Activated T-helper 1 cell treated with anti-CD3 and anti-CD28 coated beads, Interleukin-2, amount 50 U/mL, for 16 hours (primary cell): ENCODE results near the gene LIPA.

ENCODE experiments used
- DNase-seq, 2 donors: peaks; one replicate each; pipeline ENCODE4 v3.0.0-alpha.2; 2020; ENCODE audit warnings: low read depth in 1 of 2, low spot score in 1 of 2

Gene LIPA

DNA sequence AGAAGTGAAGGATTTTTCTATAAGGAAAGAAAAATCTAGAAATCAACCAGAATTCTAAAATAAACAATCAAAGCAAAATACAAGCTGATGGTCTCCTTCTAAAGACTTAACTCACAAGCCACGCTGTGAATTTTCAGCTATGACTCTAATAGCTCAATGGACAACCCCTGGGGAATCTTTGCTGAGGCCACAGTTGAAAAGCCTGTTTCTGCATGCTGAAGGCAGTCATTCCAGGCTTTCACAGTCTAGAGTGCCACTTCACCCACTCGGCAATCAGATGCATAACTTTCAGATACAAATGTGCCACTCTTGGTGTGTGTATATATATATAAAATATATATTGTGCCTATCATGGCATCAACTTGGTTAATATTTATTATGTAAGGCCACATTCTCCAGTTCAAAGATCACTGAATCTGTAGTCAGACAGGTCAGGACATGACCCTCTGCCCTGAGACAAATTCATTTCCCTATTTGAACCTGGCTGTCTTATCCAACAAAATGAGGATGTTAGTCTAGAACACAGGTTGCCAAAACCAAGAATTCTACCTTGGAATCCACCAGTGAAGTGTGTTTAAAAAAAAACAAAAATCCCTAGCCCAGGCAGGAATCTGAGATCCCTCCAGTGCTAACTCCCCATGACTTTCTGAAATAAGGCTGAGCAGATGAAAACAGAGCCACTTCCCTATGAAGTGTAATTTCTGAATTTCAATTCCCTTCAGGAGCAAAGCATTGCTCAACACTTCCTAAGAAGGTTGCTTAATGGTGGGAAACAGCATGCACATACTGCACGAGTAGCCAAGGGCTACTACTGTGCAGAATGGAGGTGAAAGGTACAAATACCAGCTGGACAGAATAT lies 9.9 kb downstream of the LIPA start:
- DNase-seq: no peak

DNA sequence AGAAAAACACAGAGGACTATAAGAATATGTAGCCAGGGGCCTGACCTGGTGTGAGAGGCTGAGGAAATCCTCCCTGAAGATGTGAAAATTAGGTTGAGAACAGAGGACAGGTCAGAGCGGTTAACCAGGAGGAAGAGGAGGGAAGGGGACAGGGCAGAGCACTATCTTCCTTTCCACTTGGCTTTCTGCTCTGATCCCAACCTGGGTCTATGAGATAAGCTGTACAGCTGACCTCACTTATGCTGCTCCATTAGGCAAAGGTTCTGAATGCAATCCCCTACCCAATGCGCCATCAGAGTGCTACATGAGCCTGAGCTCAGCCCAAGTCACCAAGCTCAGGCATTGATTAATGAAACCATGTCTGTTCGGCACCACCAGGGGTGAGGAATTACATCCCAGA lies 10.5 kb downstream of the LIPA start:
- no peak for DNase-seq

DNA sequence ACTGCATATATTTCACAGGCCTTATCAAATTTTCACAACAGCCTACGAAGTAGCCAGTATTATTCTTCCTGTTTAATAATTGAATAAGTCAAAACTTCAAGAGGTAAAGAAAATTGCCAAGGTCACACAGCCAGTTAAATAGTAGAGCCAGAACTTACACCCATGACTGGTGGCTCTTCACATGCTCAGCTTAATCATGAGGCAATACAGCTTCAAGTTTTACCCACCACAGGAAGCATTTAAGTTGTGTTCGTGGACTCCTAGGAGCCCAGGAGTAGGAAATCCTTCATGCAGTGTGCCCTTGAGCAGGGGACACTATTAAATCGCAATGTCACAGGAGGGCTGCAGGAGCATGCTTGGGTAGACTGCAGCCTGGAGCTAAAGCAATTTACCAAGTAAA lies 11.1 kb downstream of the LIPA start:
- DNase-seq: no peak

DNA sequence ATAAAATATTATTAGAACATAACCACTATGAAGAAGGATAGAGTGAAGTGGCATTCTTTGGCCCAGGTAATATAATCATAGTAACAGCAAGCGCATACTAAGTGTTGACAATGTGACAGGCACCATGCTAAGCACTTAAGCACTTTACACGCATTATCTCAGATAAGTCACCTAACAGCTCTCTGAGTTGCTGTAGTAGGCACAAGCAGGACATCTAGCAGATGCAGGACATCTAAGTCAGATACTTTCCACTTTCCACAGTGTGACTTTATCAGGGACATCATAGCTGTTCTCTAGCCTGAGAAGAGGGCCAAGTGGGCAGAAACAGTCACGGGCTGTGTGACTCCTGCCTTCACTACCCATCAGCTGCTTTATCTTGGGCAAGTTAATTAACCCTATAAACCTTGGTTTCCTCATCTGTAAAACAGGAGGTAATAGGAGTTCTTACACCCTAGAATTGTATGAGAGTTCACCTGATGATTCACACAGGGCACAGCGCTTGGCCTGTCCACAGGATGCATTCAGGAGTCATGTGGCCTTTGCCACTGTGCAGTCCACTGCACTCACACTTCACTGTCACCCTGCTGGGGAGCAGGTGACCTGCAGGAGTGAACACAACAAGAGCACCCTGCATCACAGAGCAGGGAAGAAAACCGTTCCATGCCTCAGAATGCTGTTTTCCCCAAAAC lies 12.5 kb downstream of the LIPA start:
- DNase-seq: no peak

DNA sequence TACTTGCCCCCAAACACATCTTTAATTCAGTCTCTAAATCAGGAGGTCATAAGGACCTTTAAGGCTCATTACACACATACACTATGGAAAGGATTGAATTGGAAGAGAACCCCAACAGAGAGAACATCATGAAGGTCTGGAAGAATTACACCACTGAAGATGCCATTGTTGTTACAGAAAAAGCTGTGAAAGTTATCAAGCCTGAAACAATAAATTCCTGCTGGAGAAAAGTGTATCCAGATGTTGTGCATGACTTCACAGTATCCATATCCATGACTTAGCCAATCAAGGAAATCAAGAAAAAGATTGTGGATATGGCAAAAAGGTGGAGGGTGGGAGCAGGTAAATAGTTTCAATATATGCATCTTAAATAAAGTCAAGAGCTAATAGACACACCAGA lies 13.7 kb downstream of the LIPA start:
- no peak for DNase-seq

DNA sequence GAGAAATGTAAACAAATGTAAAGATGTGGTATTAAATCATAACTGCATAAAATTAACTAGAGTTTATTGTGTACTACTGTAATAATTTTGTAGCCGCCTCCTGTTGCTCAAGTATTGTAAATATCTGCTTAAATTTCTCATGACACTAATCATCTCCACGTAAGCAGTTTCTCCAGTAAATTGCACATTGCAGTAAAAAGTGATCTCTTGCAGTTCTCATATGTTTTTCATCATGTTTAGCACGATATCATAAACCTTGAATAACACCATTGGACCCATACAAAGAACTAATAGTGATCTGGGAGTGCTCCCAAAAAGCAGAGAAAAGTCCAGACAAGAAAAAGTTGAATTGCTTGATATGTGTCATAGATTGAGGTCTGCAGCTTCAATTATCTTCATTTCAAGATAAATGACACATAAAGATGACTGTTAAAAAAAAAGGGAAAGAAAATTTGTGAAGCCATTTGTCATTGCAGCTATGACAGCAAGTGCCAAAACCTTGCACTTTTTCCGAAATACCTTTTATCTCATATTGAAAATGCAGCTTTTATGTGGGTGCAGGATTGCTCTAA lies 15.3 kb downstream of the LIPA start:
- DNase-seq: no peak

DNA sequence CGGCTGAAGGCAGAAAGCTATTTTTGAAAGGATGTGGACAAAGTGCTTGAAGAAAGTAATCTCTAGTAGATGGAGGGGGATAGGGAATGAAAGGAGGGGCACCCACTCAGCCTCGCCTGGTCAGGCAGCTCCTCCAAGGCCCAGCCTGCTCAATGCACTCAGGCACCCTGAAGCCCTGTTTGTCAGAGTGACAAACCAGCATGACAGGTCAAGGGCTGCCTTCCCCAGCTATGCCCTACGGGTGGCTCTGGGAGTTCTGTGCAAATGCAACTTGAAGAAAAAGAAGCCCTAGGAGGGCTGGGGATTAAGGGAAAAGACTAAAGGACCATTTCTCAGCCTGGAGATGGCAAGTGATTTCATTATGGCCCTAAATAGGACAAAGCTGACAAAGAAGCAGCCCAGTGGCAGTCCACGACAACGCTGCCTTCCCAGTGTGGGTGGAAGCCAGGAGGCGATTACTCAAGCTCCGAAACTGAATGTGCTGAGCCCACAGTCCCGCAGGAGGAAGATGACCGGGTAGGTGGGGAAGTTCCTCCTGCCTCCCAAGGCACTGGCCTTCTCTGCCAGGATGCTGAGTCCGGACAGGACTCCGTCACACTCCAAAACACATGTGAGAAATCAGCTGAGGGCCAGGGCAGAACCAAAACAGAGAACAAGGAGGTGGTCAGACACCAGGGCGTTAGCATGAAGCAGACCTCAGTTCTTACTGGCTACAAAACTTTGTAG lies 16.3 kb downstream of the LIPA start:
- no peak for DNase-seq

DNA sequence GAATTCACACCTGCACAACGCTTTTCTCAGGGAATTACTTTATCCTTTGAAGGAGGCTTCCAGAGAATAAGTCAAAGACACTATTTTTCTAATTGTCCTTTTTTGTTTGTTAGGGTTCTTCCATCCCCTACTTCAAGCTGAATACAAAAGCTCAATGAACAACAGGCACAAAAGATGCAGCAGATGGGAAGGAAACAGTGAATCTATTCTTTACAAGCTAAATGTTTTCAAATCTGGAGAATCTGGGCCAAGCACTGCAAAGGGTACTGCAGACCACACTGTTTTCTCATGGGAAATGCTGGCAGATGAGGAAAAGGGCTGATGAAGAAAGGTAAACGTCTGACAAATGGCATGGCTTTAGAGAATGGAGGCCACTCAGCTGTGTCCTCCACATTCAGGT lies 18.5 kb downstream of the LIPA start:
- DNase-seq: no peak

DNA sequence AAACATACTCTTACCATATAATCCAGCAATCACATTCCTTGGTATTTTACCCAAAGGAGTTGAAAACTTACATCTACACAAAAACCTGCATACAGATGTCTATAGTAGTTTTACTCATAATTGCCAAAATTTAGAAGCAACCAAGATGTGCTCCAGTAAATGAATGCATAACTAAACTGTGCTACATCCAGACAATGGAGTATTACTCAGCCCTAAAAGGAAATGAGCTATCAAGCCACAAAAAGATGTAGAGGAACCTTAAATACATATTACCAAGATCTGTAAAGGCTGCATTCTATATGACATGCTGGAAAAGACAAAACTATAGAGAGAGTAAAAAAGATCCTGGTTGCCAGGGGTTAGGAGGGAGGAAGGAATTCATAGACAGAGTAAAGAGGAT lies 22.6 kb downstream of the LIPA start:
- DNase-seq: no peak

DNA sequence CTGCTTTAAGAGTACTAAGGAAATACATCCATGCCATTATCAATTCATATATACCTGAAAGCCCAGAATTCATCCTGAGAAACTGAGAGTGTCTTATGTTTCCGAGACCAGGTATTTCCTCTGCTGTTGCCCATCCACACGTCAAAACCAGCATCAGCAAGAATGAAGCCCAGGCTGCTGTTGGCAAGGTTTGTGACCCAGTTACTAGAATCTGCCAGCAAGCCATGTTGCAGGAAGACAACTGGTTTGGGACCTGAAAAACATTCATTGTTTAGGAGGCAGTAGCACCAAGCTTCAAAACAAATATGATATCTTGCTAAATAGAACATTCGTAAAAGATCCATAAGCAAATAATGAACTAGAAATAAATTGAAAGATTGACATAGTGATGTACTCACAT lies 23.4 kb downstream of the LIPA start:
- no peak for DNase-seq

DNA sequence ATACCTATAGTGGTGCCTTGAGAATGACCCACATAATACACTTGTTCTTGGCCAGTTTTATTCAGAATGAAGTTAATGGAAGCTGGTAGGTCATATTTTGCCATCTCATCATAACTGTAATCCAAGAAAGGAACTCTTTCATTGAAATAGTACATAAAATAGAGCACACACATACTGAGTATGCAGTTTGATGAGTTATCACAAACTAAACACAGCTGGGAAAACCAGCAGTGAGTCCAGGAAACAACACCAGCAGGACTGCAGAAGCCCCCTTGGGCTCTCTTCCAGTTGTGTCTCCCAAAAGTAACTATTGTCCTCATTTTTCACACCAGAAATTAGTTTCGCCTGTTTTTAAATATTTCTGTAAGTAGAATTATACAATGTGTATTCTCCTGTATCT lies 24.7 kb downstream of the LIPA start:
- no peak for DNase-seq

DNA sequence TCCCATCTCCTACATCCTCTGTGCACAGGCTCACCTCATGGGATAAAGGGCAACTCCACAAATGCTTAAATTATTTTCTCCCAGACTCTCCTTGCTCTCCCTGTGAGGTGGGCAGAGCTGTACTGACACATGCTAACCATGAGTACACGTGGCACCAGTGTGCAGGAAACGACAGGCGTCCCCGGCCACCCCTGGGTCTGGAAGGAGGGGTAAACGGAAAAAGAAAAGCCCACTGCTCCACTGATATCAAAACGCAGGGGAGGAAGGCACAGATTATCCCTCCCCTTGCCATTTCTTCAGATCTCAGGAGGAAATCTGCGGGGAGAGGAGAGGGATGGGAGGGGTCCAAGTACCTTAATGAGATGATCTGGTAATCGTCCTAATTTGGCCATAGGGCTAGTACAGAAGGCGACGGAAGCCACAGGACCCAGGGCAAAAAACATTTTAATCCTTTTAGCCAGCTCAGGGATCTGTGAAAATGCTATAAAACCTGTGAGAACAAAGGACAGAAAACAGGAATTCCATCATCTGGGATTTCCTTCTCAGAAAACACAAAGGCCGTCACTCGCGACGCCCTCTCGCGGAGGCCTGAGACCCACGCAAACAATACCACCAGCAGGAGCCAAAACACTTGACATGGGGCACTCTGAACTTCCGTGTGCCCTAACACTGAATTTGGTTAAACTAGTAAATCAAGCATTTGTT lies 26.7 kb downstream of the LIPA start:
- DNase-seq: no peak

DNA sequence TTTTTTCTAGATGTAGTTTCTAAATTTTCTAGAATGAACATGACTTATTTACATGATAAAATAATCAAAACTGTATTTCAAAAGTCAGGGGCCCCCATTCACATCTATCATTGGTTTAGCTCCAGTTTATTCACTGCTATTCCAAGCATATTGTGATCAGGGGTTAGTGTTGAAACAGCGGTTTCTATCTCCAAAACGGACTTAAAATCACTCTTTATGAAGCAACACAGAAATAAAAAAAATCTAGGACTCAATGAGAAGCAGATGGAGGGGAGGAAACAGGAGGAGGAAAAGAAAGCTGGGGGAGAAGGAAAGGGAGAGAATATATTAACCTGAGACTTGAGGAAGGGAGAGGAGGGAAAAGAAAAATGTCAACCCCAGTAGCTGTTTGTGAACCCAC lies 29.7 kb downstream of the LIPA start:
- DNase-seq: no peak

DNA sequence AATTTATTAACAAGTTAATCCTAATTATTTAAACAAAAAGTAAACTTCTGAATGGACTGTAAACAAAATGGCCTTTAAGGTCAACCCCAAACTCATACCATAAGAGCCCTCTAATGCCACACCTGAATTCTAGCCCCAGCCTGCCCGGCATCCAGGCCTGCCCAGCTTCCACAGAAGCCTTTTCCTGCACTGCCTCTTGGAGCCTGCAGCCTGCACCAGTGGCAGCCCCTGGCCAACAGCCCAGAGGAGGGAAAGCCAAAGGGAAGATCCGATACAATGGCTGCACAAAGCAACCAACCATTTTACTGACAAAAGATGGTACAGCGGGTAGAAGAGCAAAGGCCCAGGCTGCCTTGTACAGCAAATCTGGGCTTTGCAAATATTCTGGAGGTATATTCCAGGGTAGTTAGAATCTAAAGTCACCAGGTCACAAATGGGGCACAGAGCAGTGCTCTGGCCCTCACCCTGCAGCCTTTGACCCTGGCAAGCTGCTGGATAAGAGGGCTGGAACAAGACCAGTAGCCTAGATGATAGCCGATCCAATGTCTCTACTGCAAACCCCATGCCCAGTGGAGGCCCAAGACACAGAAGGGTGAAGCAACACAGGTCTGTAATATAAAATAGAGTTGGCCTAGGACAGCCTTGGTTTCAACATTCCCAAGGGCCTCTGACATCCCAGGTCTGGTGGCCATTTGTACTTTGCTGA lies 31.9 kb downstream of the LIPA start:
- DNase-seq: no peak

DNA sequence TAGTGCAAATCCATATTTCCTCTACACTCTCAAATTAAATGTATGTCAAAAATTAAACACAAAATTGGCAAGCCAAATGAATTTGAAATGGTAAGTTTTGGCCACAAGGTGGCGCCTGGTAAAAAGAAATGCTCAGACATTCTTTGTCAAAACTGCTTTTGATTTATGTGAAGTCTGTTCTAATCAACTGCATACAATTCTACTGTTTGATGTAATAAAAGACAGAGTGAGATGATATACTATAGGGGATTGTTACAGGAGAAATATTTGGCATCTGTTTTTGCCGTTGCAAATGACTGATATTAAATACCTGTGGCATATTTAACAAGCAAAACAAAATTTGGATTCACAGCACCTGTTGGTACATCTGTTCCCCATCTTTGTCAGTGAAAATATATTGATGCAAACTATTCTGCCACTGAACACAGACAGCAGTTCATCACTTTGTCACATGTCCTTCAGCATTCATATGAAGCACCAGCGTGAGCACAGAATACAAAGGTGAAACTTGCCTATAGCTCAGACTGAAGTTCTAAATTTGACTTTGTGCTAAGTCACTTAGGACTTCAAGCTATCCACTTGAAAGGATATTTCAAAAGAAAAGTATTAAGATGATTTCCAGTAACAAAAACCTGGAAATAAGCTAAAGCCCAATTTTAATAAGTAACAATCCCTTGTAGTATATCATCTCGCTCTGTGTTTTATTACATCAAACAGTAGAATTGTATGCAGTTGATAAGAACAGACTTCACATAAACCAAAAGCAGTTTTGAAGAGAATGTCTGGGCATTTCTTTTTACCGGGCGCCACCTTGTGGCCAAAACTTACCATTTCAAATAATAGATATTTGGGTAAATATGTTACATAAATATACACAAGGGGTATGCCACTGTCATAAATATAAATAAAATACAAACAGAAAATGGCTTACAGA lies 34.3 kb downstream of the LIPA start:
- DNase-seq: peak; percentile 29 to 31

DNA sequence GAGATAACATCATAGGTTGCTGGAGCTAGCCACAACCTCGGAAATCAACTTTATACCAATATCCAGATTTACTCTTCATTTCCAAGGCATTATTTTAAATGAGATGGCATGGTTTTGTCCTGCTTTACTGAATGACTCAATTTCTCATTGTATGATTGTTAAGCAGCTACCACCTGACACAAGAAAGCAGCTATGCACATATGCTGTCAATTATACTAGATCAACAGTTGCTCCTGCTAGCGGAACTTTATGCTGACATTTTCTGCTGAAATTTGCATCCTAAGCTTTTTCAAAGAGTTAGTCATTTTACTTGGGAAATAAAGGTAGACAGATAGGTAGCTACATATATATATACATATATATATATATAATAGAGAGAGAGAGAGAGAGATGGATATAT lies 35.5 kb downstream of the LIPA start:
- DNase-seq: no peak

DNA sequence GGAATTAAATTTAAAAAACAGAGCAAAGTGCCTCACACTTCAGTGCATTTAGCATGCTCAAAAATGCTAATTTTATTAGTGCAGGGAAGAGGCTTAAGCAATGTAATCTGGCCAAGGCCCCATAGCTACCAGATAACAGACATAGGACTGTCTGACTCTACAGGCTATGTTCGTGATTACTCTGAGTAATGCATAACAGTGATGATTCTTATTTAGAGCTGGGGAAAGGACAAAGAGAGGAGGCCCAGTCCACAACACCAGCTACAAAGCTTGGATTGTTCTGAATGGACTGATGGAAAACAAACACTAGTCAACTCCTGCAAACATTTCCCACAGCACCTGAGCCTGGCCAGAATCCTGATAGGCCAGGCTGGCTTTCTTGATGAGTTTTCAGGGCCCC lies 36.1 kb downstream of the LIPA start:
- DNase-seq: no peak

DNA sequence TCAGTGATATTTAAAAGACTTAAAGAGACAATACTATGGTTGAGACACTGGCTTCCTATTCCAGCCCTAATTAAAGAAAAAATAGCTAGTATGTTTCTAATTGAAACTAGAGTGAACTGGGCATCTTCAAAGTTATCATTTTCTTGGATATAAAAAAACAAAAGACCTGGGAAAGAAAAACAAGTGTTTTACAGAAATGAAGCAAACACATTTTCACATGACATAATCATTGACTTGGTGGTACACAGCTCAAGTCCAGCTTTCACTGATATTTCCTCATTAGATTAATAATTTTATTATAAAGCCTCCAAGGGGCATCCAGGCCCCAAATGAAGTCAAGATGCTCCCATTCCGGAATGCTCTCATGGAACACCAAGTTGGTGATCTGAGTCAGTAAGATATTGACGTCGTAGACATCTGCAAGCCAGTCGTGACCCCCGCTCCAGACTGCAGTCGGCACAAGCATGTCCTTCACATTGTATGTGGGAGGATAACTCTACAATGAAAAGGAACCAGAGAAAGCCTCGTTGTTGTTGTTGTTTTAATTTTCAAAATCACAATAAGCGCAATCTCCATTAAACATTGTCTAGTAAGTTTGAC lies 36.9 kb downstream of the LIPA start:
- DNase-seq: no peak

DNA sequence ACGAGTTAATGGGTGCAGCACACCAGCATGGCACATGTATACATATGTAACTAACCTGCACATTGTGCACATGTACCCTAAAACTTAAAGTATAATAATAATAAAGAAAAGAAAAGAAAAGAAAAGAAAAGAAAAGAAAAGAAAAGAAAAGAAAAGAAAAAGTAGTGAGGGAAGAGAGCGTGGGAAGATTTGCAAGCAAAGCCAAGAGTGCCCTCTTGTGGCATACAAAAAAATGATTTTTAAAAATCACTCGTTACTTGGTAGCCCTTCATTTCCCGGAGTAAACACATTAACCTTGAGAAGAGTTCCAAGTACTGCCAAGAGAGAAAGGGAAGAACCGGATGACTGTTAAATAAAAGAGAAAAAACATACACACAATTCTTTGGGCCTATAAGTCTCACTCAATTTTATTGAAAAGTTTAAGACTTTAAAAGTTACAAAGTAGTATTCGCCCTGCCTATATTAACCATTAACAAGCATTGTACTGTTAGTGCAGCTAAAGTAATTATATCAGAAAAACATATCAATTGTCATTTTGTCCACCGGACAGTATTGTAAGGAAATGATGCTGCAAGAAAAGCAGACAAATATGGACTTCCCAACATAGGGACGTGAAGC lies 38.3 kb downstream of the LIPA start:
- no peak for DNase-seq
